Measurements from ENCODE around the gene CST1. TPM values are rescaled to one million over a fixed set of nuclear protein-coding genes. Genes with fewer than 3 reads are reported as not detected.

CST1 gene
- polyA plus RNA-seq, 1 of the 3 experiments (the other 2 are of a cell fraction), result not detected

- 16% methylated on average over 4 of the region's 4 CpGs for WGBS (ENCODE audit: low lambda C conversion rate)
- Histone ChIP-seq H3K36me3 (replicated peaks in 1 of 2; ENCODE audit: control insufficient read depth in 1 of 2, insufficient read depth in 2 of 2, low read length in 1 of 2) (no peaks in the 10 kb centered on the region), H3F3A (replicated peaks; ENCODE audit: insufficient read depth) (no peaks in the 10 kb centered on the region), H3K4me3 (ENCODE audit: low read depth in 2 of 2, low read length in 1 of 2) (no peak overlapping the region), H3K27ac (ENCODE audit: low read depth in 2 of 2, low read length in 1 of 2) (no peak overlapping the region), H3K27me3 (ENCODE audit: insufficient read depth) (no peaks in the 10 kb centered on the region; the same call in 1 of the 2 replicates), H3K9me2 (no peaks in the 10 kb centered on the region), H3K4me2 (no peak overlapping the region), H3K9ac (no peak overlapping the region), H4K20me1 (ENCODE audit: insufficient read depth) (no peaks in the 10 kb centered on the region), H2AFZ (ENCODE audit: low read depth) (no peak overlapping the region), H3K9me3 (no peaks in the 10 kb centered on the region), H3K4me1 (ENCODE audit: control insufficient read depth in 1 of 2, insufficient read depth in 2 of 2, low read depth in 1 of 2, low read length in 1 of 2) (no peaks in the 10 kb centered on the region), H3K79me2 (ENCODE audit: insufficient read depth) (no peaks in the 10 kb centered on the region; the same call in 1 of the 2 replicates)
- POLR2A ChIA-PET, result no interaction called here
- no peak for TF ChIP-seq JUND (IDR thresholded peaks at IDR 0.05)
- no peak for TF ChIP-seq POLR2AphosphoS5 (IDR thresholded peaks at IDR 0.05; ENCODE audit: low read depth, low read length)
- TF ChIP-seq, protein P1, sequence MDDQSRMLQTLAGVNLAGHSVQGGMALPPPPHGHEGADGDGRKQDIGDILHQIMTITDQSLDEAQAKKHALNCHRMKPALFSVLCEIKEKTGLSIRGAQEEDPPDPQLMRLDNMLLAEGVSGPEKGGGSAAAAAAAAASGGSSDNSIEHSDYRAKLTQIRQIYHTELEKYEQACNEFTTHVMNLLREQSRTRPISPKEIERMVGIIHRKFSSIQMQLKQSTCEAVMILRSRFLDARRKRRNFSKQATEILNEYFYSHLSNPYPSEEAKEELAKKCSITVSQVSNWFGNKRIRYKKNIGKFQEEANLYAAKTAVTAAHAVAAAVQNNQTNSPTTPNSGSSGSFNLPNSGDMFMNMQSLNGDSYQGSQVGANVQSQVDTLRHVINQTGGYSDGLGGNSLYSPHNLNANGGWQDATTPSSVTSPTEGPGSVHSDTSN (IDR thresholded peaks at IDR 0.05), result no peak
- TF ChIP-seq TAF1 (IDR thresholded peaks at IDR 0.05; ENCODE audit: borderline replicate concordance, low read depth, low read length), result no peak
- TF ChIP-seq, protein P2, sequence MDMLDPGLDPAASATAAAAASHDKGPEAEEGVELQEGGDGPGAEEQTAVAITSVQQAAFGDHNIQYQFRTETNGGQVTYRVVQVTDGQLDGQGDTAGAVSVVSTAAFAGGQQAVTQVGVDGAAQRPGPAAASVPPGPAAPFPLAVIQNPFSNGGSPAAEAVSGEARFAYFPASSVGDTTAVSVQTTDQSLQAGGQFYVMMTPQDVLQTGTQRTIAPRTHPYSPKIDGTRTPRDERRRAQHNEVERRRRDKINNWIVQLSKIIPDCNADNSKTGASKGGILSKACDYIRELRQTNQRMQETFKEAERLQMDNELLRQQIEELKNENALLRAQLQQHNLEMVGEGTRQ (IDR thresholded peaks at IDR 0.05; ENCODE audit: borderline replicate concordance, low read depth, low read length), result no peak
- no peak for TF ChIP-seq GABPA (IDR thresholded peaks at IDR 0.05; ENCODE audit: low read depth)
- TF ChIP-seq RFX5 (IDR thresholded peaks at IDR 0.05; ENCODE audit: low read length), result no peak
- no peak for TF ChIP-seq EP300 (IDR thresholded peaks at IDR 0.05; ENCODE audit: borderline replicate concordance in 1 of 2, low read depth in 1 of 2, low read length in 1 of 2)
- TF ChIP-seq CTCF (IDR thresholded peaks at IDR 0.05), result no peak
- TF ChIP-seq, protein P3, sequence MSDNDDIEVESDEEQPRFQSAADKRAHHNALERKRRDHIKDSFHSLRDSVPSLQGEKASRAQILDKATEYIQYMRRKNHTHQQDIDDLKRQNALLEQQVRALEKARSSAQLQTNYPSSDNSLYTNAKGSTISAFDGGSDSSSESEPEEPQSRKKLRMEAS (IDR thresholded peaks at IDR 0.05; ENCODE audit: low read depth), result no peak
- TF ChIP-seq TEAD4 (IDR thresholded peaks at IDR 0.05; ENCODE audit: borderline replicate concordance, insufficient read depth), result no peak
- CTCF ChIA-PET, result no interaction called here
- DNase-seq, result no peak
Observed at GRCh38 chr20:23710771-23711170, 40.0 kb downstream of the CST1 start.

DNA sequence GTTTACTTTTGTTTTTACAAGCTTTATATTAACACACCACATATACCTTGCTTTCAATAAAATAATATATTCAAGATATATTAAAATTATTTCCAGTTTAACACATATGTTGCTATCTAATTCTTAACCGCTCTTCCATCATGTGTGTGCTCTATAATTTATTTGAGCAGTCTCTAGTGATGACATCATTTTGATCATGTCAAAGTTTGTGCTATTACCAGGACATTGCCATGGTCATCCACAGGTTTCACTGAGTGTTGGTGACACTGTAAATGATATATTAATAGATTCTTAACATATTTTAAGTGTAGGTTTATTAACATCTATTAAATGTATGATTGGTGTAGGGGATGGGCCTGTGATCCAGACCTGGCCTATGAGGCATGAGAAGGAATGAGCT is 44.8 kb downstream of the CST1 start:
- H3K36me3 ChIP-seq (replicated peaks in 1 of 2; ENCODE audit: control insufficient read depth in 1 of 2, insufficient read depth in 2 of 2, low read length in 1 of 2), result no peaks in the 10 kb centered on the region
- CTCF ChIA-PET, result no interaction called here

More for the DNA sequence above, 44.8 kb downstream of the CST1 start:
- H3K9me3 ChIP-seq, result no peaks in the 10 kb centered on the region
- POLR2A ChIA-PET, result no interaction called here
- WGBS (ENCODE audit: low lambda C conversion rate), result 8% methylated on average over 1 of the region's 1 CpG
- no peak overlapping the region for H3K27ac ChIP-seq (ENCODE audit: low read depth in 2 of 2, low read length in 1 of 2)
- TF ChIP-seq, protein P2 (IDR thresholded peaks at IDR 0.05; ENCODE audit: borderline replicate concordance, low read depth, low read length), result no peak
- TF ChIP-seq RXRA (IDR thresholded peaks at IDR 0.05; ENCODE audit: borderline replicate concordance, low read depth) (no peak), YY1 (IDR thresholded peaks at IDR 0.05; ENCODE audit: low read depth) (no peak), CTCF (IDR thresholded peaks at IDR 0.05) (no peak), NRF1 (IDR thresholded peaks at IDR 0.05; ENCODE audit: low read depth, low read length) (no peak), RCOR1 (IDR thresholded peaks at IDR 0.05; ENCODE audit: low read length) (no peak), USF1 (IDR thresholded peaks at IDR 0.05; ENCODE audit: borderline replicate concordance, low read depth) (no peak), FOXM1 (IDR thresholded peaks at IDR 0.05; ENCODE audit: low read depth) (no peak)
- TF ChIP-seq, protein P4, sequence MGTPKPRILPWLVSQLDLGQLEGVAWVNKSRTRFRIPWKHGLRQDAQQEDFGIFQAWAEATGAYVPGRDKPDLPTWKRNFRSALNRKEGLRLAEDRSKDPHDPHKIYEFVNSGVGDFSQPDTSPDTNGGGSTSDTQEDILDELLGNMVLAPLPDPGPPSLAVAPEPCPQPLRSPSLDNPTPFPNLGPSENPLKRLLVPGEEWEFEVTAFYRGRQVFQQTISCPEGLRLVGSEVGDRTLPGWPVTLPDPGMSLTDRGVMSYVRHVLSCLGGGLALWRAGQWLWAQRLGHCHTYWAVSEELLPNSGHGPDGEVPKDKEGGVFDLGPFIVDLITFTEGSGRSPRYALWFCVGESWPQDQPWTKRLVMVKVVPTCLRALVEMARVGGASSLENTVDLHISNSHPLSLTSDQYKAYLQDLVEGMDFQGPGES (IDR thresholded peaks at IDR 0.05; ENCODE audit: low read depth, low read length), result no peak
- H3K4me2 ChIP-seq, result no peak overlapping the region
- H3K79me2 ChIP-seq (ENCODE audit: insufficient read depth), result no peaks in the 10 kb centered on the region
- H3F3A ChIP-seq (replicated peaks; ENCODE audit: insufficient read depth), result no peaks in the 10 kb centered on the region
- H3K9ac ChIP-seq, result no peak overlapping the region
- H2AFZ ChIP-seq (ENCODE audit: low read depth), result no peak overlapping the region
- no peaks in the 10 kb centered on the region for H3K9me2 ChIP-seq
- no peak for DNase-seq
- no peaks in the 10 kb centered on the region for H4K20me1 ChIP-seq (ENCODE audit: insufficient read depth)
- H3K27me3 ChIP-seq (ENCODE audit: insufficient read depth), result no peaks in the 10 kb centered on the region; the same call in 1 of the 2 replicates
- H3K4me3 ChIP-seq (ENCODE audit: low read depth in 2 of 2, low read length in 1 of 2), result no peak overlapping the region
- H3K4me1 ChIP-seq (ENCODE audit: control insufficient read depth in 1 of 2, insufficient read depth in 2 of 2, low read depth in 1 of 2, low read length in 1 of 2), result no peaks in the 10 kb centered on the region

Measured in SK-N-SH (cell line).